ENCODE data around the gene RBMS1. TPM values are rescaled to one million over a fixed set of nuclear protein-coding genes. Genes with fewer than 3 reads are reported as not detected.
A peak's percentile ranks its signal among the peaks of the same experiment; 100 is the strongest.

Gene RBMS1
- total RNA-seq, 1 experiment from 2014 or later, result 65.4 TPM

DNA sequence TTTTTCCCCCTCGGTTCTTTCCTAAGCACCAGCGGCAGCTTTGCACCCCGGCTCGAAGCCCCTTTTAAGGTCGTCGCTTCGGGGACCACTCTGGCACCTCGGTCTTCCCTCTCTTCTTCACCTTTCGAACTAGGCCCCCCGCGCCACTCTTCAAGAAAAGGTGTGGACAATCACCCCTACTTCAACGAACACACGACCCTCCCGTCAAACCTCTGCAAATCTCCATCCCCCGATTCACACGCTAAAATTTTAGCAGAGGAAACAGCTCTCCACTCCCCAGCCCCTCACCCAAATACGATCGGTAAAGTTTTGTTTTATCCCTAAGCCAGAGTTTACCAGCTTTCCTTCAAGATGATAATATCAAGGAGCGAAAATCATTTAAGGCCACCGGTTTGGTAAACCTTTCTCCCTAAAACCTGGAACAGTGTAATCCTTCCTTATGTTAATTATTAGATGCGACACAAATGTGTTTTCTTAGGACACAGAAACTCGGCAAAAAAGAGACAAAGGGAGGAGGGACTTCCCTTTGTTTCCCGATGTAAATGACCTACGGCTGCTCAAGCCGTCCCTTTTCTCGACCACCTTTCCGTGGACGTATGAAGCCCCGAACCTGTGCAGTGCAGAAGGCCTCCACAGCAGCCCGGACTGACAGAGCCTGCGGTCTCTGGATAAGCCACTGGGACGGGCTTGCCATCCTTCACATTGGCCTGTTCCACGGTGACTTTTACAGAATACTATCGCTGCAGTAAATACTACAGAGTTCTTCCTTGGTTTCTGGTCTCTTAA lies 85.2 kb downstream of the RBMS1 start:
- TF ChIP-seq, protein P1, sequence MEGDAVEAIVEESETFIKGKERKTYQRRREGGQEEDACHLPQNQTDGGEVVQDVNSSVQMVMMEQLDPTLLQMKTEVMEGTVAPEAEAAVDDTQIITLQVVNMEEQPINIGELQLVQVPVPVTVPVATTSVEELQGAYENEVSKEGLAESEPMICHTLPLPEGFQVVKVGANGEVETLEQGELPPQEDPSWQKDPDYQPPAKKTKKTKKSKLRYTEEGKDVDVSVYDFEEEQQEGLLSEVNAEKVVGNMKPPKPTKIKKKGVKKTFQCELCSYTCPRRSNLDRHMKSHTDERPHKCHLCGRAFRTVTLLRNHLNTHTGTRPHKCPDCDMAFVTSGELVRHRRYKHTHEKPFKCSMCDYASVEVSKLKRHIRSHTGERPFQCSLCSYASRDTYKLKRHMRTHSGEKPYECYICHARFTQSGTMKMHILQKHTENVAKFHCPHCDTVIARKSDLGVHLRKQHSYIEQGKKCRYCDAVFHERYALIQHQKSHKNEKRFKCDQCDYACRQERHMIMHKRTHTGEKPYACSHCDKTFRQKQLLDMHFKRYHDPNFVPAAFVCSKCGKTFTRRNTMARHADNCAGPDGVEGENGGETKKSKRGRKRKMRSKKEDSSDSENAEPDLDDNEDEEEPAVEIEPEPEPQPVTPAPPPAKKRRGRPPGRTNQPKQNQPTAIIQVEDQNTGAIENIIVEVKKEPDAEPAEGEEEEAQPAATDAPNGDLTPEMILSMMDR (IDR thresholded peaks at IDR 0.05; ENCODE audit: unreplicated experiment), result no peak
- H3K27me3 Mint-ChIP-seq (ENCODE audit: insufficient read depth, unreplicated experiment), result no peaks in the 10 kb centered on the region
- TSS peak; percentile 33 for BruUV-seq (replicated peaks)
- ChIA-PET POLR2A (interaction anchor here (0.6 to 6.8 kb wide), 12 partner anchors 10 to 316 kb away, joined by 3 to 120 read pairs (median 4); no protein-coding TSS in a partner anchor), CTCF (interaction anchor here (0.6 to 1.1 kb wide), 8 partner anchors 17 to 561 kb away, joined by 3 to 5 read pairs (median 3); no protein-coding TSS in a partner anchor)
- H3K36me3 Mint-ChIP-seq (ENCODE audit: insufficient read depth, unreplicated experiment), result no peaks in the 10 kb centered on the region
- H3K4me3 Mint-ChIP-seq (ENCODE audit: unreplicated experiment), result peak overlapping the region; percentile 92
- H3K9me3 Mint-ChIP-seq (ENCODE audit: unreplicated experiment), result no peaks in the 10 kb centered on the region
- intact Hi-C loops (cut with micrococcal nuclease), result loop anchor here (5.0 to 10.0 kb wide), 3 partner anchors 184 to 564 kb away; no protein-coding TSS in a partner anchor
- H3K27ac Mint-ChIP-seq (ENCODE audit: low read depth, unreplicated experiment), result peak overlapping the region; percentile 44
- peaks cover 34% of the 10 kb centered on the region for H3K4me1 Mint-ChIP-seq (ENCODE audit: insufficient read depth, unreplicated experiment)
- no peak for DNase-seq (ENCODE audit: unreplicated experiment)

DNA sequence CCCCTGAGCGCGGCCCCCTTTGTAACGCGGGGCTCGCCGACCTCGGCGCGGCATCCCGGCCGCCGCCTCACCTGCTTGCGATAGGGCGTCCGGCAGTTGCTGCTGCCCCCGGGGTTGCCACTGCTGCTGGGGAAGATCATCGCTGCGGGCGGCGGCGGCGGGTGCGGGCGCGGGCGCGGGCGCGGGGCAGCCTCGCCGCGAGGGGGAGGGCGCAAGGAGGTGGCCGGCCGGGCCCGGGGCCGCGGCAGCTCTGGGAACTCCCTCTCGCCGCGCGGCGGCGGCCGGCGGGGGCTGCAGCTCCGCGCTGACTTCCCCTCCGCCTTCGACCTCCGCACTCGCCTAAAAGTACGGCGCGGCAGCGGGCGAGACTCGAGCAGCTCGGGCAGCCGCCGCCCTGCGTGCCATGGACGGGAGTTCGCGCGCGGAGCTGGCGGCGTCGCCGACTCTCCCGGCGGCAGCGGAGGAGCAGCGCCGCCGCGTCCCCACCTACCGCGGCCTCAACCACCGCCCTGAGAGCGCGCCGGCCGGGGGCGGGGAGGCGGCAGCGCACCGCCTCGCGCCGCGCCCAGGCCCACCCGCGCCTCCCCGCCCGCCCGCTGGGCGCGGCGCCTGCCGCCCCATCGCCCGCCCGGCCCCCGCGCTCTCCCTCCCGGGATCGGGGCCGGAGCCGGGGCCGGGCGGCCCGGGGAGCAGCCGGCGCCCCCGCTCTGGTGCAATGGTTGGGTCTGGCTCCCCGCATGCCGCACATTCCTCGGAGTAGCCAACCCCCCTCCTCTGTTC lies 86.0 kb downstream of the RBMS1 start:
- H3K27ac Mint-ChIP-seq (ENCODE audit: low read depth, unreplicated experiment), result peak overlapping the region; percentile 44
- TF ChIP-seq, protein P1 (IDR thresholded peaks at IDR 0.05; ENCODE audit: unreplicated experiment), result peak; percentile 10
- BruUV-seq (replicated peaks), result no TSS peak
- CTCF ChIA-PET, result interaction anchor here (0.6 to 5.8 kb wide), 8 partner anchors 17 to 563 kb away, joined by 3 to 33 read pairs (median 3); no protein-coding TSS in a partner anchor
- H3K9me3 Mint-ChIP-seq (ENCODE audit: unreplicated experiment), result no peaks in the 10 kb centered on the region
- H3K27me3 Mint-ChIP-seq (ENCODE audit: insufficient read depth, unreplicated experiment), result no peaks in the 10 kb centered on the region
- DNase-seq (ENCODE audit: unreplicated experiment), result peak; percentile 60
- no peaks in the 10 kb centered on the region for H3K36me3 Mint-ChIP-seq (ENCODE audit: insufficient read depth, unreplicated experiment)
- H3K4me3 Mint-ChIP-seq (ENCODE audit: unreplicated experiment), result peak overlapping the region; percentile 92
- H3K4me1 Mint-ChIP-seq (ENCODE audit: insufficient read depth, unreplicated experiment), result peaks cover 39% of the 10 kb centered on the region
- POLR2A ChIA-PET, result interaction anchor here (0.6 to 6.8 kb wide), 17 partner anchors 9 to 316 kb away, joined by 3 to 120 read pairs (median 5); no protein-coding TSS in a partner anchor
- intact Hi-C loops (cut with micrococcal nuclease), result loop anchor here (1.0 to 10.0 kb wide), 6 partner anchors 55 to 565 kb away; no protein-coding TSS in a partner anchor

DNA sequence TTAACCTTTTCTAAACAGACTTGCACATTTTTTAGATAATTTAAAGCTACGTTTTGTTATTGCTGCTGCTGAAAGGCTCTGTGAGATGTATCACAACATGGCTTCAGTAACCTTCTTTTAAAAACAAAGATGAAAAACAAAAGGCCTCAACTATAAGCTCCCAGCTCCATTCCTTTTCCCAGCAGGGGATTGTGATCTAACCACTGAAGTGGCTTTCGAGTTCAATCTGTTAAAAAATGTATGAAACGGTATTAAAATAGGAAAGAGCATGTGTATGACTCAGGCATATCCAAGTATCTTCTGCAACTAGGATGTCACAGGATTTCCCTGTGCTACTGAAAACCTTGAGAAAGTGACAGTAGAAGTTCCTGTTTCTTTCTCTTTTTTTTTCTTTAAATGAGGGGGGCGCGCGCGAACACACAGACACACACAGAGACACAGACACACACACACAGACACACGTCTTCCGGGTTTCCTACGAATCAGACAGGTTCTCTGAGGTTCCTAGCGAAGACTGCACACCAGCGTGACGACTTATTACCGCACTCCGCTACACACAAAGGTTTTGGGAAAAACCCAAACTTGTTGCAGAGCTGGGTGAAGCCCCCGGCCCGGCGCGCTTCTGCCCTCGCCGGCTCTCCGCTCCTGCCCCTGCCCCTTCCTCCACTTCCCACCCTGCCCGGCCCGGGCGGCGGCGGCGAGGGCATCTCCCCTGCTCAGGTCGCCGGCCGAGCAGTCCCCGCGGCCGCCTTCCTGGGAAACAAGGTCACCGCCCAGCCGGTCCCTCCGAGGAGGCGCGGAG lies 86.8 kb downstream of the RBMS1 start:
- TF ChIP-seq, protein P1 (IDR thresholded peaks at IDR 0.05; ENCODE audit: unreplicated experiment), result no peak
- DNase-seq (ENCODE audit: unreplicated experiment), result peak; percentile 73
- H3K27me3 Mint-ChIP-seq (ENCODE audit: insufficient read depth, unreplicated experiment), result no peaks in the 10 kb centered on the region
- peak overlapping the region; percentile 85 for H3K27ac Mint-ChIP-seq (ENCODE audit: low read depth, unreplicated experiment)
- ChIA-PET CTCF (interaction anchor here (0.6 to 5.8 kb wide), 12 partner anchors 16 to 564 kb away, joined by 3 to 33 read pairs (median 3); no protein-coding TSS in a partner anchor), POLR2A (interaction anchor here (0.5 to 6.8 kb wide), 20 partner anchors 8 to 501 kb away, joined by 3 to 120 read pairs (median 4); no protein-coding TSS in a partner anchor)
- BruUV-seq (replicated peaks), result TSS peak; percentile 36
- H3K9me3 Mint-ChIP-seq (ENCODE audit: unreplicated experiment), result no peaks in the 10 kb centered on the region
- peak overlapping the region; percentile 92 for H3K4me3 Mint-ChIP-seq (ENCODE audit: unreplicated experiment)
- intact Hi-C loops (cut with micrococcal nuclease), result loop anchor here (1.0 to 10.0 kb wide), 6 partner anchors 54 to 566 kb away; no protein-coding TSS in a partner anchor
- H3K4me1 Mint-ChIP-seq (ENCODE audit: insufficient read depth, unreplicated experiment), result peaks cover 39% of the 10 kb centered on the region
- H3K36me3 Mint-ChIP-seq (ENCODE audit: insufficient read depth, unreplicated experiment), result no peaks in the 10 kb centered on the region
